WTC11 (cell line): ENCODE measurements around the gene IDE. TPM values are rescaled to one million over a fixed set of nuclear protein-coding genes. Genes with fewer than 3 reads are reported as not detected.
A peak's percentile ranks its signal among the peaks of the same experiment; 100 is the strongest.
"Not testable (repeated sequence)": the region's sequence is repeated elsewhere in the genome, so short reads cannot be mapped to it uniquely, and the experiment has no call there.

Source experiments
- ATAC-seq: fragments of 200-7000 bp; cut with Tn5 transposase; 2 replicates; pipeline ENCODE4 v1.10.0; 2021; ENCODE audit warnings: mild to moderate bottlenecking, moderate library complexity
- CTCF ChIA-PET: fragments of 300-600 bp; sonication (Branson Sonifier 250); formaldehyde crosslinking; loops from one replicate; lab custom pipeline; 2021; ENCODE audit warnings: antibody characterized with exemption; lab: Charles Lee
- POLR2A ChIA-PET: fragments of 350-600 bp; sonication (Branson Sonifier 250); formaldehyde crosslinking; loops from one replicate; lab custom pipeline; 2021; ENCODE audit warnings: antibody characterized with exemption; lab: Charles Lee
- DNase-seq: peaks from one replicate; pipeline ENCODE4 v3.0.0; 2021; ENCODE audit warnings: low spot score
- H3K27ac Mint-ChIP-seq: 2 replicates; pipeline ENCODE4 v1.8.0; 2021; ENCODE audit warnings: mixed read lengths
- H3K27me3 Mint-ChIP-seq: 2 replicates; pipeline ENCODE4 v1.8.0; 2021; ENCODE audit warnings: low read depth, mild to moderate bottlenecking, moderate library complexity, mixed read lengths
- H3K36me3 Mint-ChIP-seq: 2 replicates; pipeline ENCODE4 v1.8.0; 2021; ENCODE audit warnings: mixed read lengths
- H3K4me1 Mint-ChIP-seq: 2 replicates; pipeline ENCODE4 v1.8.0; 2022; ENCODE audit warnings: mixed read lengths
- H3K4me3 Mint-ChIP-seq: 2 replicates; pipeline ENCODE4 v1.8.0; 2021; ENCODE audit warnings: mild to moderate bottlenecking, moderate library complexity, mixed read lengths
- H3K9me3 Mint-ChIP-seq: 2 replicates; pipeline ENCODE4 v1.8.0; 2021; ENCODE audit warnings: mixed read lengths
- AFF4 ChIP-seq: sonication (generic); formaldehyde crosslinking; IDR thresholded peaks from 2 replicates; pipeline ENCODE4 v1.8.1; 2023; ENCODE audit warnings: mild to moderate bottlenecking, missing genetic modification reagents, borderline replicate concordance
- ATF2 ChIP-seq: sonication (generic); formaldehyde crosslinking; IDR thresholded peaks from 2 replicates; pipeline ENCODE4 v1.8.1; 2022; ENCODE audit warnings: low read depth, missing genetic modification reagents, borderline replicate concordance
- CDX4 ChIP-seq: fragments of 250-450 bp; sonication (Bioruptor Pico); IDR thresholded peaks from 2 replicates; pipeline ENCODE4 v1.9.0; 2021; ENCODE audit warnings: moderate library complexity, mild to moderate bottlenecking, inconsistent platforms, borderline replicate concordance
- E2F5 ChIP-seq: sonication (generic); formaldehyde crosslinking; IDR thresholded peaks from 2 replicates; pipeline ENCODE4 v1.8.1; 2022; ENCODE audit warnings: mild to moderate bottlenecking, moderate library complexity, missing genetic modification reagents
- HMGA2 ChIP-seq: fragments of 250-450 bp; sonication (Bioruptor Pico); IDR thresholded peaks from 2 replicates; pipeline ENCODE4 v1.4.0; 2021; ENCODE audit warnings: mild to moderate bottlenecking, moderate library complexity
- ZNF138 ChIP-seq: sonication (generic); formaldehyde crosslinking; conservative IDR thresholded peaks from 2 replicates; pipeline ENCODE4 v1.8.1; 2022; ENCODE audit warnings: mild to moderate bottlenecking, moderate library complexity, missing genetic modification reagents
- ZNF232 ChIP-seq: sonication (generic); formaldehyde crosslinking; IDR thresholded peaks from 2 replicates; pipeline ENCODE4 v1.8.0; 2022; ENCODE audit warnings: mild to moderate bottlenecking, missing genetic modification reagents
- ZNF263 ChIP-seq: sonication (generic); formaldehyde crosslinking; IDR thresholded peaks from 2 replicates; pipeline ENCODE4 v1.8.1; 2022; ENCODE audit warnings: low read depth, mild to moderate bottlenecking, moderate library complexity, missing genetic modification reagents
- ZNF423 ChIP-seq: fragments of 250-450 bp; sonication (Bioruptor Pico); IDR thresholded peaks from 2 replicates; pipeline ENCODE4 v2.1.2; 2022; ENCODE audit warnings: mild to moderate bottlenecking, moderate library complexity
- ZNF425 ChIP-seq: fragments of 250-450 bp; sonication (Bioruptor Pico); conservative IDR thresholded peaks from 2 replicates; pipeline ENCODE4 v1.9.0; 2021; ENCODE audit warnings: mild to moderate bottlenecking
- total RNA-seq: library from RNA; stranded (reverse); gene quantifications from 3 replicates; pipeline ENCODE4 v1.2.3, GENCODE V29; 2021

Gene IDE
- total RNA-seq, 1 experiment from 2014 or later, result 50.5 TPM

- DNase-seq (peak; percentile 35), ATAC-seq (peak; percentile 21)
- ChIA-PET POLR2A (interaction anchor here (1.9 to 3.2 kb wide), 2 partner anchors 18 to 22 kb away, joined by 4 to 15 read pairs; partner anchors contain the start of gene IDE), CTCF (interaction anchor here (0.7 to 1.9 kb wide), 8 partner anchors 12 to 252 kb away, joined by 3 to 17 read pairs (median 4); partner anchors contain the start of genes HHEX and IDE)
- Mint-ChIP-seq H3K4me1 (peaks cover 38% of the 10 kb centered on the region), H3K27ac (peak overlapping the region; percentile 88), H3K9me3 (no peaks in the 10 kb centered on the region), H3K4me3 (peak overlapping the region; percentile 95), H3K27me3 (no peaks in the 10 kb centered on the region), H3K36me3 (no peaks in the 10 kb centered on the region)
- TF ChIP-seq E2F5 (CRISPR knock-in tag), result no peak
- no peak for TF ChIP-seq ZNF423 (CRISPR knock-in tag)
- no peak for TF ChIP-seq ZNF263 (CRISPR knock-in tag)
- TF ChIP-seq AFF4 (CRISPR knock-in tag), result no peak
- TF ChIP-seq ZNF138 (CRISPR knock-in tag), result no peak
- TF ChIP-seq HMGA2 (CRISPR knock-in tag), result no peak
- no peak for TF ChIP-seq ZNF425
- TF ChIP-seq ZNF232 (CRISPR knock-in tag), result no peak
- no peak for TF ChIP-seq ATF2 (CRISPR knock-in tag)
- no peak for TF ChIP-seq CDX4 (CRISPR knock-in tag)
These were observed 17.0 kb upstream of the IDE start for GRCh38 chr10:92590623-92591549.

- POLR2A ChIA-PET, CTCF ChIA-PET, H3K27ac Mint-ChIP-seq: not testable (repeated sequence)
These were observed 8.5 kb upstream of the IDE start for GRCh38 chr10:92582347-92582746.

More at GRCh38 chr10:92582347-92582746, 8.5 kb upstream of the IDE start:
- H3K4me3 Mint-ChIP-seq, ATAC-seq, H3K4me1 Mint-ChIP-seq, H3K27me3 Mint-ChIP-seq, DNase-seq, H3K9me3 Mint-ChIP-seq, H3K36me3 Mint-ChIP-seq: not testable (repeated sequence)
